OCI-LY1 (cell line): ENCODE measurements around the gene DPM2.
A peak's percentile ranks its signal among the peaks of the same experiment; 100 is the strongest.

Source experiments
- H2AFZ ChIP-seq: fragments of 200-600 bp; sonication (generic), shearing (Covaris generic); 2 replicates; pipeline ENCODE4 v1.6.0; 2014; ENCODE audit warnings: antibody characterized with exemption, mild to moderate bottlenecking, low read length
- H3F3A ChIP-seq: fragments of 200-600 bp; sonication (generic), shearing (Covaris generic); 2 replicates; pipeline ENCODE4 v1.6.0; 2014; ENCODE audit warnings: mild to moderate bottlenecking, antibody characterized with exemption, low read length, moderate library complexity; ENCODE audit not compliant: insufficient read depth
- H3K27ac ChIP-seq: fragments of 200-600 bp; sonication (generic); 2 replicates; pipeline ENCODE4 v1.5.1; 2014; ENCODE audit warnings: low read length, mixed run types, mild to moderate bottlenecking, low read depth; ENCODE audit not compliant: poor library complexity, severe bottlenecking
- H3K27me3 ChIP-seq: fragments of 200-600 bp; sonication (generic); 2 replicates; pipeline ENCODE4 v1.6.0; 2014; ENCODE audit warnings: antibody characterized with exemption, mild to moderate bottlenecking, low read length, moderate library complexity; ENCODE audit not compliant: insufficient read depth
- H3K36me3 ChIP-seq: fragments of 200-600 bp; sonication (generic); 2 replicates; pipeline ENCODE4 v1.6.1; 2014; ENCODE audit warnings: mild to moderate bottlenecking, antibody characterized with exemption, low read length, moderate library complexity, mixed read lengths; ENCODE audit not compliant: insufficient read depth
- H3K4me1 ChIP-seq: fragments of 200-600 bp; sonication (generic); 2 replicates; pipeline ENCODE4 v1.5.1; 2014; ENCODE audit warnings: mild to moderate bottlenecking, low read length, moderate library complexity; ENCODE audit not compliant: insufficient read depth, severe bottlenecking
- H3K4me2 ChIP-seq: fragments of 200-600 bp; sonication (generic), shearing (Covaris generic); 2 replicates; pipeline ENCODE4 v1.6.1; 2014; ENCODE audit warnings: low read length
- H3K4me3 ChIP-seq: fragments of 200-600 bp; sonication (generic); 2 replicates; pipeline ENCODE4 v1.5.1; 2014; ENCODE audit warnings: low read length, low read depth, mild to moderate bottlenecking, mixed read lengths; ENCODE audit not compliant: poor library complexity, severe bottlenecking
- H3K79me2 ChIP-seq: fragments of 200-600 bp; shearing (Covaris generic); 2 replicates; pipeline ENCODE4 v1.6.1; 2016; ENCODE audit warnings: mixed run types, low read length, mixed read lengths; ENCODE audit not compliant: insufficient read depth
- H3K9ac ChIP-seq: fragments of 200-600 bp; sonication (generic), shearing (Covaris generic); 2 replicates; pipeline ENCODE4 v1.6.1; 2014; ENCODE audit warnings: mild to moderate bottlenecking, low read length, mixed read lengths
- H3K9me2 ChIP-seq: fragments of 200-600 bp; sonication (generic), shearing (Covaris generic); 2 replicates; pipeline ENCODE4 v1.6.1; 2014; ENCODE audit warnings: low read depth, mild to moderate bottlenecking, low read length, mixed read lengths
- H3K9me3 ChIP-seq: fragments of 200-600 bp; shearing (Covaris generic); 2 replicates; pipeline ENCODE4 v1.6.1; 2014; ENCODE audit warnings: low read length, mixed read lengths
- H4K20me1 ChIP-seq: fragments of 200-600 bp; sonication (generic), shearing (Covaris generic); 2 replicates; pipeline ENCODE4 v1.6.0; 2016; ENCODE audit warnings: mild to moderate bottlenecking, low read length; ENCODE audit not compliant: insufficient read depth
- CTCF ChIP-seq: fragments of 200-600 bp; sonication (generic), shearing (Covaris generic); IDR thresholded peaks from 2 replicates; pipeline ENCODE4 v1.5.1; 2017; ENCODE audit warnings: mild to moderate bottlenecking, antibody characterized with exemption, low read length, moderate library complexity, mixed read lengths
- EZH2 ChIP-seq: fragments of 200-600 bp; sonication (generic), shearing (Covaris generic); IDR thresholded peaks from 2 replicates; pipeline ENCODE4 v1.8.0; 2017; ENCODE audit warnings: borderline replicate concordance, mixed run types, mild to moderate bottlenecking, antibody characterized with exemption, low read length, moderate library complexity, mixed read lengths

The DPM2 gene

GRCh38 chr9:127949827-127950512 is 12.3 kb upstream of the DPM2 start:
- Histone ChIP-seq H3K79me2 (peaks cover 20% of the 10 kb centered on the region), H4K20me1 (no peaks in the 10 kb centered on the region)

GRCh38 chr9:127947841-127948710 is 10.4 kb upstream of the DPM2 start:
- H3K27ac ChIP-seq, result no peak overlapping the region
- no peaks in the 10 kb centered on the region for H3K9me3 ChIP-seq
- no peak overlapping the region for H3K4me3 ChIP-seq
- no peak overlapping the region for H3K4me2 ChIP-seq
- H3K9ac ChIP-seq, result no peak overlapping the region
- TF ChIP-seq EZH2 (no peak), CTCF (no peak)
- H3F3A ChIP-seq, result no peaks in the 10 kb centered on the region
- no peaks in the 10 kb centered on the region for H3K9me2 ChIP-seq
- H4K20me1 ChIP-seq, result no peaks in the 10 kb centered on the region
- peaks cover 6% of the 10 kb centered on the region for H3K4me1 ChIP-seq
- no peak overlapping the region for H2AFZ ChIP-seq
- H3K27me3 ChIP-seq, result no peaks in the 10 kb centered on the region
- 0 out of 2 replicates have a peak, but pooled peaks cover 1% of the 10 kb centered on the region for H3K79me2 ChIP-seq
- peaks cover 68% of the 10 kb centered on the region for H3K36me3 ChIP-seq

More at GRCh38 chr9:127949827-127950512, 12.3 kb upstream of the DPM2 start:
- peak overlapping the region; percentile 43 for H3K27ac ChIP-seq
- no peaks in the 10 kb centered on the region for H3K9me2 ChIP-seq
- no peaks in the 10 kb centered on the region for H3F3A ChIP-seq
- peaks cover 18% of the 10 kb centered on the region for H3K4me1 ChIP-seq
- H3K9ac ChIP-seq, result no peak overlapping the region
- TF ChIP-seq CTCF (no peak), EZH2 (no peak)
- H3K9me3 ChIP-seq, result no peaks in the 10 kb centered on the region
- no peak overlapping the region for H3K4me2 ChIP-seq
- no peaks in the 10 kb centered on the region for H3K27me3 ChIP-seq
- no peak overlapping the region for H2AFZ ChIP-seq
- peaks cover 49% of the 10 kb centered on the region for H3K36me3 ChIP-seq
- no peak overlapping the region for H3K4me3 ChIP-seq

- Histone ChIP-seq H3F3A (no peaks in the 10 kb centered on the region), H3K9ac (no peak overlapping the region), H3K79me2 (no peaks in the 10 kb centered on the region), H3K4me1 (peaks cover 6% of the 10 kb centered on the region), H3K9me3 (no peaks in the 10 kb centered on the region), H3K4me3 (no peak overlapping the region), H3K4me2 (no peak overlapping the region), H4K20me1 (no peaks in the 10 kb centered on the region), H3K36me3 (peaks cover 74% of the 10 kb centered on the region), H3K9me2 (no peaks in the 10 kb centered on the region), H2AFZ (no peak overlapping the region), H3K27me3 (no peaks in the 10 kb centered on the region), H3K27ac (no peak overlapping the region)
- TF ChIP-seq CTCF, result no peak
- TF ChIP-seq EZH2, result no peak
Measured at GRCh38 chr9:127946728-127947127, 9.1 kb upstream of the DPM2 start.
